KMS-11 (cell line): ENCODE data around the gene DNLZ.

ENCODE experiments used
- H2AFZ ChIP-seq: fragments of 200-600 bp; sonication (generic); 2 replicates; pipeline ENCODE4 v1.6.1; 2016; ENCODE audit warnings: antibody characterized with exemption, mixed run types, low read depth
- H3K27ac ChIP-seq: fragments of 200-600 bp; sonication (generic); 2 replicates; pipeline ENCODE4 v1.6.1; 2016; ENCODE audit warnings: mild to moderate bottlenecking, mixed run types
- H3K27me3 ChIP-seq: fragments of 200-600 bp; sonication (generic); 2 replicates; pipeline ENCODE4 v1.6.1; 2017; ENCODE audit warnings: mild to moderate bottlenecking, low read depth, mixed run types, moderate library complexity; ENCODE audit not compliant: insufficient read depth
- H3K36me3 ChIP-seq: fragments of 200-600 bp; sonication (generic); 2 replicates; pipeline ENCODE4 v1.6.1; 2017; ENCODE audit warnings: mild to moderate bottlenecking, mixed run types; ENCODE audit not compliant: insufficient read depth
- H3K4me1 ChIP-seq: fragments of 200-600 bp; sonication (generic); 2 replicates; pipeline ENCODE4 v1.6.1; 2016; ENCODE audit warnings: mild to moderate bottlenecking, low read depth, mixed run types; ENCODE audit not compliant: poor library complexity, severe bottlenecking
- H3K4me2 ChIP-seq: fragments of 200-600 bp; sonication (generic); 2 replicates; pipeline ENCODE4 v1.7.0; 2016; ENCODE audit warnings: mild to moderate bottlenecking, mixed run types
- H3K4me3 ChIP-seq: fragments of 200-600 bp; sonication (generic); IDR thresholded peaks from 2 replicates; pipeline ENCODE4 v1.6.1; 2017; ENCODE audit warnings: low read depth, low read length, mixed read lengths; ENCODE audit not compliant: insufficient read depth
- H3K79me2 ChIP-seq: fragments of 200-600 bp; sonication (generic); 2 replicates; pipeline ENCODE4 v1.6.1; 2016; ENCODE audit warnings: low read depth, mixed run types; ENCODE audit not compliant: insufficient read depth
- H3K9ac ChIP-seq: fragments of 200-600 bp; sonication (generic); 2 replicates; pipeline ENCODE4 v1.6.1; 2016; ENCODE audit warnings: mild to moderate bottlenecking, mixed run types
- H4K20me1 ChIP-seq: fragments of 200-600 bp; sonication (generic); 2 replicates; pipeline ENCODE4 v1.6.1; 2016; ENCODE audit warnings: mild to moderate bottlenecking, mixed run types; ENCODE audit not compliant: insufficient read depth
- CTCF ChIP-seq: fragments of 200-600 bp; sonication (generic); conservative IDR thresholded peaks from 2 replicates; pipeline ENCODE4 v1.6.1; 2017; ENCODE audit warnings: low read depth, mild to moderate bottlenecking, antibody characterized with exemption, low read length, moderate library complexity, mixed read lengths

Gene DNLZ

GRCh38 chr9:136385015-136385414 is 21.5 kb upstream of the DNLZ start:
- Histone ChIP-seq H3K27ac (no peak overlapping the region), H3K4me3 (no peak overlapping the region), H3K9ac (no peak overlapping the region), H3K79me2 (no peaks in the 10 kb centered on the region), H3K36me3 (0 out of 2 replicates have a peak, but pooled peaks cover 4% of the 10 kb centered on the region), H3K27me3 (no peaks in the 10 kb centered on the region), H3K4me2 (no peak overlapping the region), H4K20me1 (no peaks in the 10 kb centered on the region), H3K4me1 (no peaks in the 10 kb centered on the region), H2AFZ (no peak overlapping the region)
- no peak for TF ChIP-seq CTCF

GRCh38 chr9:136383436-136383835 is 19.9 kb upstream of the DNLZ start:
- TF ChIP-seq CTCF, result no peak
- no peak overlapping the region for H3K27ac ChIP-seq
- H3K27me3 ChIP-seq, result no peaks in the 10 kb centered on the region
- no peak overlapping the region for H3K4me3 ChIP-seq
- H4K20me1 ChIP-seq, result no peaks in the 10 kb centered on the region
- no peaks in the 10 kb centered on the region for H3K4me1 ChIP-seq
- H3K9ac ChIP-seq, result no peak overlapping the region
- H3K4me2 ChIP-seq, result no peak overlapping the region
- no peaks in the 10 kb centered on the region for H3K79me2 ChIP-seq
- no peak overlapping the region for H2AFZ ChIP-seq
- 0 out of 2 replicates have a peak, but pooled peaks cover 4% of the 10 kb centered on the region for H3K36me3 ChIP-seq

GRCh38 chr9:136381966-136382513 is 18.5 kb upstream of the DNLZ start:
- H3K36me3 ChIP-seq, result 0 out of 2 replicates have a peak, but pooled peaks cover 2% of the 10 kb centered on the region
- H3K9ac ChIP-seq, result no peak overlapping the region

GRCh38 chr9:136381311-136381710 is 17.8 kb upstream of the DNLZ start:
- Histone ChIP-seq H3K27me3 (no peaks in the 10 kb centered on the region), H3K9ac (no peak overlapping the region), H4K20me1 (no peaks in the 10 kb centered on the region), H3K4me1 (no peaks in the 10 kb centered on the region), H3K4me3 (no peak overlapping the region), H3K4me2 (no peak overlapping the region), H3K79me2 (no peaks in the 10 kb centered on the region), H2AFZ (no peak overlapping the region), H3K27ac (no peak overlapping the region), H3K36me3 (no peaks in the 10 kb centered on the region)
- no peak for TF ChIP-seq CTCF

More at GRCh38 chr9:136381966-136382513, 18.5 kb upstream of the DNLZ start:
- H3K79me2 ChIP-seq, result no peaks in the 10 kb centered on the region
- no peaks in the 10 kb centered on the region for H3K27me3 ChIP-seq
- no peaks in the 10 kb centered on the region for H4K20me1 ChIP-seq
- TF ChIP-seq CTCF, result no peak
- H2AFZ ChIP-seq, result no peak overlapping the region
- H3K27ac ChIP-seq, result no peak overlapping the region
- H3K4me3 ChIP-seq, result no peak overlapping the region
- no peaks in the 10 kb centered on the region for H3K4me1 ChIP-seq
- no peak overlapping the region for H3K4me2 ChIP-seq
